ENCODE data around the gene SLCO1A2. TPM values are rescaled to one million over a fixed set of nuclear protein-coding genes. Genes with fewer than 3 reads are reported as not detected.
"Not testable (repeated sequence)": the region's sequence is repeated elsewhere in the genome, so short reads cannot be mapped to it uniquely, and the experiment has no call there.

The SLCO1A2 gene
- total and polyA plus RNA-seq, 2 donors (not counting 3 experiments of a cell fraction or from before 2014, with no cell fraction given), result not detected

DNA sequence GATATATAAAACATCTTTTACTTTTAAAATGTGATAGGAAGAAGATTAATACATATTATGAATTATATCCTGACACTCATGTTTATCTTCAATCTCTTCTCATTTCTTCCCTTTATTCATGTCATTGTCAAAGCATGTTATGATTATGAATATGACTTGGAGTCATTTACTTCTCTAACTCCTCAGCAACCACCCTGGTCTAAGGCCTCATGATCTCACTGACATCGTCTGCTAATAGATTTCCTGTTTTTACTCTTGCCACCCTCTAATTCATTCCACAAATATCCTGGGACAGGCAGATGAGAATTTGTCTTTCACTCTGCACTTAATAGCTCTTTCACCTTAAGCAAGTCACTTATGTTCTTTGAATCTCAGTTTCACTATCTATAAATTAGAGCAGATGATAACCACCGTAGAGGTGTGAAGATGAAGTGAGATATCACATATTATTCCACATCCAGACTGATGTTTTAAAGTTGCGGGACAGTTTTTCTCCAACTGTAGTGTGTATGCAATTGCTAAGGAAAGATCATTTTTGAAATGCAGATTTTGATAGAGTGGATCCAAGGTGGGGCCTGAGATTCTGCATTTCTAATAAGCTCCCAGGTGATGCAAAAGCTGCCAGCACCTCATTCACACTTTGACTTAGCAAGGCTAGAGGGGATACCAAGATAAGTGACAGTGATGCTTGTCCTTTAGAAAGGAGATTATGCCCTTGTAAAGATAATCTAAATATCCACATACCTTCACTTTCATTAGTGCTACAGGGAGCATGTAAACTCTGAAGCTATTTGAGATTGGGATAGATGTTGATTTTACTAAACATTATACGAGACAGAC is 34.6 kb upstream of the SLCO1A2 start:
- ChIA-PET CTCF (interaction anchor here (1.2 to 1.4 kb wide), 3 partner anchors 12 to 73 kb away, joined by 3 to 5 read pairs (median 4); no protein-coding TSS in a partner anchor), POLR2A (no interaction called here)
- intact Hi-C loops (cut with micrococcal nuclease), result no loop called here
- FAIRE-seq (no peak), DNase-seq (ENCODE audit: low read depth, low spot score) (peak; percentile 39)
- Histone ChIP-seq H3K9me3 (replicated peaks; ENCODE audit: control insufficient read depth, insufficient read depth, low read length) (no peaks in the 10 kb centered on the region), H3K9me1 (replicated peaks; ENCODE audit: control insufficient read depth, extremely low read depth, insufficient read depth, low read length) (no peaks in the 10 kb centered on the region), H3K4me2 (ENCODE audit: insufficient read depth, low read length) (peak overlapping the region; percentile 47), H3K4me3 (replicated peaks in 1 of 3; ENCODE audit: insufficient read depth in 1 of 3, low read depth in 1 of 3, low read length in 3 of 3) (no peak overlapping the region), H3K27ac (ENCODE audit: insufficient read depth, low read depth, low read length) (no peak overlapping the region), H3K27me3 (ENCODE audit: control insufficient read depth in 2 of 2, insufficient read depth in 2 of 2, low read length in 2 of 2) (no peaks in the 10 kb centered on the region), H3K79me2 (ENCODE audit: control insufficient read depth, insufficient read depth, low read length) (no peaks in the 10 kb centered on the region), H2AFZ (ENCODE audit: low read depth, low read length) (peak overlapping the region; percentile 59), H3K36me3 (ENCODE audit: control insufficient read depth in 2 of 2, extremely low read depth in 1 of 2, insufficient read depth in 2 of 2, low read length in 2 of 2) (no peaks in the 10 kb centered on the region), H3K4me1 (ENCODE audit: control insufficient read depth, extremely low read depth, insufficient read depth, low read length) (peaks cover 9% of the 10 kb centered on the region), H3K9ac (replicated peaks; ENCODE audit: extremely low read depth, insufficient read depth, low read length) (no peak overlapping the region), H4K20me1 (replicated peaks; ENCODE audit: control insufficient read depth, extremely low read depth, insufficient read depth, low read length) (no peaks in the 10 kb centered on the region)
- dilution Hi-C loops (cut with MboI; ENCODE audit: extremely low pct_ligation_motif_present, low sequenced_read_pairs), result no loop called here
- TF ChIP-seq GATA2 (IDR thresholded peaks at IDR 0.05; ENCODE audit: insufficient read depth, insufficient read length, low read depth, low read length), result peak; percentile 18
- TF ChIP-seq FOS (IDR thresholded peaks at IDR 0.05; ENCODE audit: borderline replicate concordance, insufficient read depth, low read length), result no peak
- BruUV-seq (replicated peaks), result no TSS peak

- H3K4me1 ChIP-seq (ENCODE audit: control insufficient read depth, extremely low read depth, insufficient read depth, low read length); BruUV-seq (replicated peaks); DNase-seq (ENCODE audit: low read depth, low spot score); H4K20me1 ChIP-seq (replicated peaks; ENCODE audit: control insufficient read depth, extremely low read depth, insufficient read depth, low read length); CTCF ChIA-PET; POLR2A ChIA-PET; H3K4me2 ChIP-seq (ENCODE audit: insufficient read depth, low read length); intact Hi-C loops (cut with micrococcal nuclease); H3K9me1 ChIP-seq (replicated peaks; ENCODE audit: control insufficient read depth, extremely low read depth, insufficient read depth, low read length); H3K9me3 ChIP-seq (replicated peaks; ENCODE audit: control insufficient read depth, insufficient read depth, low read length); FAIRE-seq; H3K27me3 ChIP-seq (ENCODE audit: control insufficient read depth in 2 of 2, insufficient read depth in 2 of 2, low read length in 2 of 2); H3K9ac ChIP-seq (replicated peaks; ENCODE audit: extremely low read depth, insufficient read depth, low read length); H3K4me3 ChIP-seq (replicated peaks in 1 of 3; ENCODE audit: insufficient read depth in 1 of 3, low read depth in 1 of 3, low read length in 3 of 3); dilution Hi-C loops (cut with MboI; ENCODE audit: extremely low pct_ligation_motif_present, low sequenced_read_pairs); H3K79me2 ChIP-seq (ENCODE audit: control insufficient read depth, insufficient read depth, low read length); H3K27ac ChIP-seq (ENCODE audit: insufficient read depth, low read depth, low read length); H3K36me3 ChIP-seq (ENCODE audit: control insufficient read depth in 2 of 2, extremely low read depth in 1 of 2, insufficient read depth in 2 of 2, low read length in 2 of 2); H2AFZ ChIP-seq (ENCODE audit: low read depth, low read length): not testable (repeated sequence)
Observed at GRCh38 chr12:21360632-21361031, 25.9 kb upstream of the SLCO1A2 start.

Data from endothelial cell of umbilical vein (primary cell).